Cardiac muscle cell (in vitro differentiated cells and primary cell): ENCODE results near the gene CPOX. TPM values are rescaled to one million over a fixed set of nuclear protein-coding genes. Genes with fewer than 3 reads are reported as not detected.

Experiments used
- DNase-seq, 2 donors: peaks; one replicate each; pipeline versions ENCODE4 v3.0.0 to v3.0.0-alpha.2; 2010 to 2017; ENCODE audit warnings: low read depth in 1 of 2, low spot score in 1 of 2
- H3K27ac ChIP-seq: fragments of 200-600 bp; sonication (generic); 2 replicates; pipeline ENCODE4 v1.5.1; 2016
- H3K27me3 ChIP-seq: fragments of 200-600 bp; sonication (generic); 2 replicates; pipeline ENCODE4 v1.6.0; 2016; ENCODE audit warnings: control low read depth
- H3K36me3 ChIP-seq: fragments of 200-600 bp; sonication (generic); 2 replicates; pipeline ENCODE4 v1.5.1; 2016; ENCODE audit warnings: control low read depth
- H3K4me1 ChIP-seq: fragments of 200-600 bp; sonication (generic); 2 replicates; pipeline ENCODE4 v1.8.1; 2017; ENCODE audit warnings: low read depth, mild to moderate bottlenecking, mixed run types
- H3K4me3 ChIP-seq: fragments of 200-600 bp; sonication (generic); 2 replicates; pipeline ENCODE4 v1.5.1; 2016; ENCODE audit warnings: mild to moderate bottlenecking
- H3K9me3 ChIP-seq: fragments of 200-600 bp; sonication (generic); 2 replicates; pipeline ENCODE4 v1.5.1; 2017; ENCODE audit warnings: low read depth, mild to moderate bottlenecking, control low read depth
- CTCF ChIP-seq: IDR thresholded peaks from 2 replicates; pipeline ENCODE4 v1.5.1; 2012; ENCODE audit warnings: low read depth, mild to moderate bottlenecking, low read length
- polyA plus RNA-seq: library from polyadenylated mRNA; unstranded; fragments of >200 nt; fragmentation: Nextera tagmentation; extraction: Ambion mirVana; gene quantifications from 2 replicates; pipeline ENCODE4 v1.2.1, GENCODE V29; 2016
- total RNA-seq: library from RNA; depleted of rRNA; stranded (reverse); fragments of >200 nt; gene quantifications from 2 replicates; pipeline ENCODE4 v1.2.3, GENCODE V29; 2016

The CPOX gene
- total and polyA plus RNA-seq, 2 experiments from 2014 or later, result 10.5 to 45.0 TPM

- no peak for DNase-seq
- TF ChIP-seq CTCF, result no peak
Observed at GRCh38 chr3:98551754-98552153, 41.7 kb downstream of the CPOX start.

GRCh38 chr3:98551236-98551635 is 42.2 kb downstream of the CPOX start:
- H3K36me3 ChIP-seq, result no peaks in the 10 kb centered on the region
- H3K9me3 ChIP-seq, result no peaks in the 10 kb centered on the region
- no peak overlapping the region for H3K4me3 ChIP-seq
- H3K27me3 ChIP-seq, result no peaks in the 10 kb centered on the region
- no peak overlapping the region for H3K27ac ChIP-seq
- no peak for DNase-seq
- no peak for TF ChIP-seq CTCF
- H3K4me1 ChIP-seq, result no peaks in the 10 kb centered on the region

More at GRCh38 chr3:98551754-98552153, 41.7 kb downstream of the CPOX start:
- H3K27ac ChIP-seq, result no peak overlapping the region
- no peak overlapping the region for H3K4me3 ChIP-seq
- H3K4me1 ChIP-seq, result no peaks in the 10 kb centered on the region
- H3K36me3 ChIP-seq, result no peaks in the 10 kb centered on the region
- H3K9me3 ChIP-seq, result no peaks in the 10 kb centered on the region
- H3K27me3 ChIP-seq, result no peaks in the 10 kb centered on the region

GRCh38 chr3:98550833-98551232 is 42.6 kb downstream of the CPOX start:
- no peak for DNase-seq
- H3K9me3 ChIP-seq, result no peaks in the 10 kb centered on the region
- TF ChIP-seq CTCF, result no peak
- no peaks in the 10 kb centered on the region for H3K27me3 ChIP-seq
- H3K27ac ChIP-seq, result no peak overlapping the region
- H3K4me3 ChIP-seq, result no peak overlapping the region
- no peaks in the 10 kb centered on the region for H3K4me1 ChIP-seq
- no peaks in the 10 kb centered on the region for H3K36me3 ChIP-seq

GRCh38 chr3:98548544-98548943 is 44.9 kb downstream of the CPOX start:
- Histone ChIP-seq H3K27me3 (no peaks in the 10 kb centered on the region), H3K9me3 (no peaks in the 10 kb centered on the region), H3K36me3 (no peaks in the 10 kb centered on the region), H3K4me1 (no peaks in the 10 kb centered on the region), H3K4me3 (no peak overlapping the region), H3K27ac (no peak overlapping the region)
- TF ChIP-seq CTCF, result no peak
- DNase-seq, result no peak

GRCh38 chr3:98545940-98546339 is 47.5 kb downstream of the CPOX start:
- no peak for DNase-seq
- H3K27me3 ChIP-seq, result no peaks in the 10 kb centered on the region
- H3K9me3 ChIP-seq, result no peaks in the 10 kb centered on the region
- H3K4me3 ChIP-seq, result no peak overlapping the region
- H3K36me3 ChIP-seq, result no peaks in the 10 kb centered on the region
- no peak for TF ChIP-seq CTCF
- H3K27ac ChIP-seq, result no peak overlapping the region
- H3K4me1 ChIP-seq, result no peaks in the 10 kb centered on the region

- no peaks in the 10 kb centered on the region for H3K36me3 ChIP-seq
- H3K27ac ChIP-seq, result no peak overlapping the region
- H3K4me1 ChIP-seq, result no peaks in the 10 kb centered on the region
- no peak overlapping the region for H3K4me3 ChIP-seq
- H3K9me3 ChIP-seq, result no peaks in the 10 kb centered on the region
- TF ChIP-seq CTCF, result no peak
- no peak for DNase-seq
- no peaks in the 10 kb centered on the region for H3K27me3 ChIP-seq
Observed at GRCh38 chr3:98542623-98543022, 50.8 kb downstream of the CPOX start.
